SKM-1 treated with dmso at 0.1 percent for 144 hours (cell line): ENCODE data around the gene DACT2.
"Not testable (repeated sequence)": the region's sequence is repeated elsewhere in the genome, so short reads cannot be mapped to it uniquely, and the experiment has no call there.

Source experiments
- DNase-seq: peaks from one replicate; lab custom pipeline; 2025; ENCODE audit not compliant: unreplicated experiment; lab: John Stamatoyannopoulos, UW

DACT2 gene

DNA sequence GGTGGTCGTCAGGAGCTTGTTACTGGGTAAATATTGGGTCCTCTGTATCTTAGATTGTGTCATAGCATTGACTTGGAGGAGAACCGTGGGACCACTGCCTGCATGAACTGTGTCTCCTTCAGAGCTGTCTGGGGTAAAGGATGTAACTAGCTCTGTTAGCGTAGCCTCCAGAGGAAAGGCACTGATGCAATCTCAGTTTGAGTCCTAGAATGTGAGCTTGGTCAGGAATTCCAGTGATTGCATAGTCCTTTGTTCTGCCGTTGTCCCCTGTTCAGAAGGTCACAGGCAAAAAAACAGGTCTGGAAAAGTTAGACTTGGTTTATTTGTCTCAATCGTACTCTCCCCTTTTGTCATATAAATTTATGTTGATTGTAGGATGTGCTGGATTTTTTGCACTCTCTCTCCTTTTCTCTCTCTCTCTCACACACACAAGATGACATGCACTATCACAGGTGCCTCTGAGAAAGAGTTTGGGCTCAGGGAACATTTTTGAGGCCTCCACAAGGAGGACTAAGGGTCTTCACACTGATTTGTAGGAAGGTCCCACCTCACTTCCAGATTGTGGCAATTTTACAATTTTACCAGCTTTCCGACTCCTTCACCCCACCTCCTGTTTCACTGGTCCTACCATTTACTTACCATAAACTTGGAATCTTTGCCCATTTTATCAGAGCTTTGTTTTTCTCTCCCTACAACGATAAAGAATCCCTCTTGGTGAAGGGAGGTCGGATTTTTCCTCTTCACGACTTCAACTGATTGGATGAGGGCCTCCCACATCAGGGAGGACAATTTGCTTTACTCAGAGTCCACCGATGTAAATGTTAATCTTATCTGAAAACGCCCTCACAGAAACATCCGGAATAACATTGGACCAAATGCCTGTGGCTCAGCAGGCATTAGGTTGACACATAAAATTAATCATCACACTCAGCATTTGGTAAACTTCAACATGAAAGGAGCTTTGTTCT lies 7.0 kb upstream of the DACT2 start:
- DNase-seq, result no peak

DNA sequence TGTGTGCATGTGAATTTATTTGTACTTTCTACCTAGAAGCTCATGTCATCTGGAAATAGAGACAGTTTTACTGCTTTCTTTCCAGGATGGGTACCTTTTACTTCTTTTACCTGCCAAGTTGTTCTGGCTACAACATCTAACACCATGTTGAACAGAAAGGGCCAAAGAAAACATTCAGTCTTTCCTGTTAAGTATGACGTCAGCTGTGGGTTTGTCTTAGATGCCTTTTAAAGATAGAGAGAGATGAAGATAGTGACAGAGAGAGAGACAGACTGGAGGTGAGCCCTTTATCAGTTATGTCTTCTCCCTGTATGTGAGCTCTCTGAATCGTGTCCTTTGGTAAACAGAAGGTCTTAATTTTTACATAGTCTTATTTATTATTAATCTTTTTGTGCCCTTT lies 3.4 kb upstream of the DACT2 start:
- DNase-seq, result no peak

DNA sequence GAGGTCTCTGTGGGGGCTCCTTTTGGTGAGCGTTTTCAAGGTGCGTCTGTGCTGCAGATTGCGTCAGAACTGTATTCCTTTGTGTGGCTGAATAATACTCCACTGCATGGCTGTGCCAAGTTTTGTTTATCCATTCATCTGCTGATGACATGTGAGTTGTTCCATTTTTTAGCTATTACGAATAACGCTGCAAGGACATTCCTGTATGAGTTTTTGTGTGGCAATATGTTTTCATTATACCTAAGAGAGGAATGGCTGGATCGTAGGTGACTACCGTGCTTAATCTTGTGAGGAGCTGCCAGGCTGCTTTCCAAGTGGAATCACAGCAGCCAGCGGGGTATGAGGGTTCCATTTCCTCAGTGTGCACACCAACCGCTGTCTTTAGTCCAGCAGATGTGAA lies 1.1 kb upstream of the DACT2 start:
- no peak for DNase-seq

DNA sequence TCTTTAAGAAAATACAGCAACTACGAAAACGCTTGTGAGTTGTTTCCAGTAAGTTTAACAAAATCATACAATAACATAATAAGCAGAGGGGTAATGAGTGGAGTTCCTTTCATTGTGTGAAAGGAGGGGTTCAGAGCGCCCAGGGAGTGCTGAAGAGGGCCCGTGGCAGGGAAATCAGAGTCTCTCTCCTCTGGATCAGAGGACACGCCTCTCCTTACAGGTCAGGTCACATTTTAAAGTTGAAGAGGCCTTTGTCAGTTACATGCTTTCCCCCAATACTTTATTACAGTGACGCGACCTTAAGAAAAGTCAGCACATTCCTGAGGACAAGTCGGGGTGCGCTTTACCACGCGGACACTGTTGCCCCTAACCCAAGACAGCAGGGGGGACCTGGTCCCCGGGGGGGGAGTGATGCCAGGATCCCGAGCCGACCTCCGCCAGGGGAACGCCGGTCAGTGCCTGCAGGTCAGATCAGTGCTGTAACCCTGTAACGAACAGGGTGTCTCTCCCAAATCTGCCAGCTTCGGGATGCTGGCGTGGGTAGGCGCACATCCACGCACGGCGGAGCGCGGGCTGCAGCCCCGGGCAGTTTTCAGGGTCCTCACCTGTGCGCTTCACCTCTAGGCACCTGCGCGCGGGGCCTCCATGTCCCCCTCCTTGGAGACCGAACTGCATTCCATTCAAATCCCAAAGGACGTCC lies 848 bp downstream of the DACT2 start:
- no peak for DNase-seq

DNA sequence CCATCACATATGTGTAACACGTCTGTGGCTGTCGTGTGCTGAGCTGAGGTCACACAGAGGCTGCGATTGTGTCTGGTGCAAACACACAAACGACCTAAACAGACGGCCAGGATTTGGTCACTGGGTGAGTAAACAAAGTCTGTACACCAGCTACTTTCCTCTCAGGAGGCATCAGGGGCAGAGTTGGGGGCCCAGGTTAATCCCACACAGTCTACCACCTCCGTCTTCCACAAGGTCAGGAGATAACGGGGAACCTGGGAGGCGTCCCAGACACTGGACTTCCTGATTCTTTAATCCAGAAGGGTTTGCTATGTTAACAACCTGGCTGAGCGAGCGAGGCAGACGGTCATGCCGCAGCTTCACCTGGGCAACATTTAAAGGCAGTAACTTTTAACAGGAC lies 1.5 kb downstream of the DACT2 start:
- DNase-seq, result no peak

DNA sequence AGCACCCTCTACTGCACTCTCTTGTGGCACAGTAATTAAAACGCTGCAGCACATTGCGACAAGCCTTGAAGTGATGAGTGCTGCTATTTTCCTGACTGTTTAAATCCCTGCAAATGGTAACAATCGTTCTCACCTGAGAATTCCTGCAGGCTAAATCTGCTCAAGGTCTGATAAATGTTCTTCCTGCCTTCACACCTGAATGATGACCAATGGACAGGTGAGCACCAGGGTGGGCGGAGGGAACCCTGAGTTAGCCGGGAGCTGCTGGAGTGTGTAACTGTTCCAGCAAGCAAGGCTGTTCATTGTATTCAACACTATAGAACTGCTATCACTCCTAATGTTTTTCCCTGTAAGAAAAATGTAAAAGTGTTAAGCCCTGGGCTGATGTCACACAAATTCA lies 4.0 kb downstream of the DACT2 start:
- no peak for DNase-seq

DNA sequence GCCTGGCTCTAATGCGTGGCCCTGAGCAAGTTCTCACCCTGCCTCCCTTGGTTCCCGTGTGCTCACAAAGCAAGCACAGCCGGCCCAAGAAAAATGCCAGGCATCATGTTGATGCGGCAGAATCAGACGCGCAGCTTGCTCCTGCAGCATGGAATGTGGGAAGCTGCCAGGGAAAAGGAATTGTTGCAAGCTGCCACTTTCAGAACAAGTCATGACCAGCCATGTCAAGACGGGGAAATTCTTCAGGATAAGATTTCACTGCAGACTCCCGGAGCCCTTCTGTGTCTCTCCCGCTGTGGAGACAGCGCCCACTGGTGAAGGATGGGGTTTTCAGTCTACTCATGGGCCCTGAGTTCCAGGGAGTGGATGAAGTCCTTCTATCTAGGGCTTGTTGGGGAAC lies 4.6 kb downstream of the DACT2 start:
- no peak for DNase-seq

DNA sequence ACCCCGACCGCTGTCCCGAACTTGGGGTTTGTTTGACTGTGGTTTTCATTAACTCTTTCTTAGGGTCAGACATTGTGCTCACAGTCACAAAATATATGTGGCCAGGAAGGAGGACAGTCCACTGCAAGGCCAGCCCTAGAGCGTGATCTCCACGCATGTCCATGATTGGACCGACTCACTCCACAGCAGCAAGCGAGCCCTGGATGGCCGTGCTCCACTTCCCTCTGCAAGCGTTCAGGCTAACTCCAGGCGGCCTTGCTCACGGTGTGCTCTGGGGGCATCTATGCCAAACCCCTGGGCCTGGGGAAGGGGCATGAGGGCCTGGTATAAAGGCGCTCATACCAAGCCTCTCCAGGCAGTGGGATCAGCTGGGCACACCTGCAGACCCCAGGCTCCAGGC lies 5.6 kb downstream of the DACT2 start:
- DNase-seq, result no peak

DNA sequence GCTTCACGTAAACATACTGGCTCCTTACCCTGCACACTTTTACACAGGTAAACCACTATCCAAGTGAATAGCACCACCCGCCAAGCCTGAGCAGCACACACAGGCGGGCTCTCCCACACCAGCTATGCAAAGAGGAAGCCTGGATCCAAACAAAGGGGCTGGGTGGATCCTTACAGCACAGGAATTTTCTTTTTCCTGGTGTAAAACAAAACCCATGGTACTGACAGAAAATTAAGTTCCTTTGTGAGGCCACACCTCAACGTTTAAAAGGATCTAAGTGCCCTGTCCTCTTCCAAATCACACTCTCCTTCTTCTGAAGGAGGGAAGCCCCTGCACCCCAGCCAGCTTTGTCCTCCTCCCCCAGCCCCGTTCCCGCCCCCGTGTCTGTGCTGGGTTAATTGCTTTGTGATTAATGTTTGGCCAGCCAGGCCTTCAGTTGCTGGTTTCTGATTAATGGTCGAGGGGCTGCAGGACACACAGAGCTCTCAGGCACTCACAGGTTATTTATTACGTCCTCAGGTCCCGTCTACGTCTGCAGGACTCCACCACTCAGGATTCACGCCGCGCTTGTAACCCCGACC lies 6.1 kb downstream of the DACT2 start:
- no peak for DNase-seq

DNA sequence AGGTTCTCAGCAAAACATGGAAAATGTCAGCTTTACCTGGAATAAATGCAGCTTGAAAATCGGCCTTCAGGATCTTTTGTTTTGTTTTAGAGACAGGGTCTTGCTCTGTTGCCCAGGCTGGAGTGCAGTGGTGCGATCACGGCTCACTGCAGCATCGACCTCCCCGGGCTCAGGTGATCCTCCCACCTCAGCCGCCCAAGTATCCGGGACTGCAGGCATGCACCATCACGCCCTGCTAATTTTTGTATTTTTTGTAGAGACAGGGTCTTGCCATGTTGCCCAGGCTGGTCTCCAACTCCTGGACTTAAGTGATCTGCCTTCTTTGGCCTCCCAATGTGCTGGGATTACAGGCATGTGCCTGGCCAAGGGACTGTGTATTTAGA lies 7.5 kb downstream of the DACT2 start:
- DNase-seq, result not testable (repeated sequence)

DNA sequence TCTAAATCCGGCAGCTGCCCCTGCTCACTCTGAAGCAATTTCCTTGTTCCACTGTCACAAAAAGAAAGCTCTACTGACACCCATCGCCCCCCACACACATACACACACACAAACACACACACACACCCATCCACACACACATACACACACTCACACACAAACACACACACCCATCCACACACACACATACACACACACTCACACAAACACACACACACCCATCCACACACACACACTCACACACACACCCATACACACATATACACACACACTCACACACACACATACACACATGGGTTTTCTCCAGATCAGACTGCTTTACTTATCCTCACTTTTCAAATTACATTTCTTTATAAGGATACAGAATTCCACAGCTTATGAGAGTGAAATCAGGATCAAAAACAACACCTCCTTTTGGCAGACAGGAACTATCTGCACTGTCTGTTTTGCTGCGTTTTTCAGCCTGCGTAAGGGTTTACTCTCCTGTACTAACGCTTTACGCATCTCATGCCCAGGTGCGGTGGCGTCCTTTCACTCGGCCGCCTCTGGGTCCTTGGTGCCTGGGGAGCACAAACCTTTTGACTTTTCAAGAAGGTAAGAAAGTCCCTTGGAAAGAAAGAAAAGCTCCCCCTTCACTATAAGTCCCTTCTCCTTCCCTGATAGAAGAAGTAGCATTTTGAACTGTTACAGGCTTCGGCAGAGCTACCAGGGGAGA lies 8.0 kb downstream of the DACT2 start:
- no peak for DNase-seq

DNA sequence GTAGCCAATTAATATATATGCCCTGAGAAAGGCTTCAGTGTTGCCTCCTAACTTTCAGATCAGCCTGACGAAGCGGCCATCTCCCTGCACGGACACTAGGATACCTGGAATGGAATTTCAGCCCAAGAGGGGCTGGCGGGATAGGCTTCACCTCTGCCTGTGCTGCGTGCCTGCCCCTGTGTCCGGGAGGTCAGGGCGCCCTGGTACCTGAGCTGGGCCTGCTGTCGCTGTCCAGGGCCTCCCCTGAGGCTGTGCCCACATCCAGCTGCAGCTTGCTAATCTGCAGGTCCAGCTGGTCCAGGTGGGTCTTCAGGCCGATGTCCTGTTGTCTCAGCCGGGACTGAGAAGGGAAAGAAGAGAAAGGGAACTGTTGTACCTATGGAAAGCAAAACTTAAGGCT lies 8.6 kb downstream of the DACT2 start:
- no peak for DNase-seq

DNA sequence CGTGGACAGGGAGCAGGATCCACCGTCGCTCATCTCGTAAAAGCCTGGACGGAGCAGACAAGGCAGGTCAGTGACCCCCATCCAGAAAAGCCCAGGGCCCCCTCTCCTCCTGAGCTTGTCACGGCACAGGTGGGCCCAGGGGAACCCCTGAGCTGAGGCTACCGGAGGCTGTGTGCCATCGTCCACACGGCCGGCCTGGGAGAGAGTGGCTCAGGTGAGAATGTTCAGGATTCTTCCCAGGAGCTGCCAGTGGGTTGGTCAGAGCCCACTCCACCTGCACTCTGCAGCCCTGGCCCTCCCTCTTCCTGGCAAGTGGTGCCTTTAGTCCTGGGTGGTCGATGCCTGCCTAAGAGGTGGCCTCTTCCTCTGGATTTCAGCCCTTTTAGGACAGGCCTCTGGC lies 9.2 kb downstream of the DACT2 start:
- no peak for DNase-seq

DNA sequence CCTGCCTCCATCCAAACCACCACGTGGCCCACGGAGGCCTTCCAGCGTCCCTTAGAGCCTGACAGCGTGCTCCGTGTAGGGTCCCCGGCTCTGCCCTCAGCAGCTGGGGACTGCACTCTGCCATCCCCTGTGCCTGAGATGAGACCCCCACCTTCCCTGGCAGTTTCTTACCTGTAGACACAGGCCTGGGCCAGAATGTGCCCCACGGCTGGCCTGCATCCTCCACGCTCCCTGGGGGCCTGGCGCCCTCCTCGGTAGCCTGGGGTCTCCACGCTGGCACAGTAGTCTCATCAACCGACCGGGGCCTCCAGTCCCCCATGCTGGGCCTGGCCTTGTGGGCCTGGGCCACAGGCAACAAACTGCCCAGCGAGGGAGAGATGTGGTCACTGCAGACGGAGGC lies 9.6 kb downstream of the DACT2 start:
- DNase-seq, result no peak

DNA sequence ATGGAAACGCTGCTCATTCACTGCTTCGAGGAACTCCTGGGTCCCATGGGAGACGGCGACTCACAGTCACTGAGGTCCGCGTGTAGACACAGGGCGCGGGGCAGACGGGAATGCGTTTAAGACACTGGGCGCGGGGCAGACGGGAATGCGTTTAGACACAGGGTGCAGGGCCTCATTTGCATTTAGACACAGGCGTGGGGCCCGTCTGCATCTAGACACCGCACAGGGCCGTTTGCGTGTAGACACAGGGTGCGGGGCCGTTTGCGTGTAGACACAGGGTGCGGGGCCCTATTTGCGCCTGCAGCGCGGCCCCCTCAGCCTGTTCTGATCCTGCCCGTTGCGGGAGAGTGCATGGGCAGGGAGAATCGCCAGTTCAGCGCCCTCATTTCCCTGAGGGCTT lies 10.4 kb downstream of the DACT2 start:
- no peak for DNase-seq

DNA sequence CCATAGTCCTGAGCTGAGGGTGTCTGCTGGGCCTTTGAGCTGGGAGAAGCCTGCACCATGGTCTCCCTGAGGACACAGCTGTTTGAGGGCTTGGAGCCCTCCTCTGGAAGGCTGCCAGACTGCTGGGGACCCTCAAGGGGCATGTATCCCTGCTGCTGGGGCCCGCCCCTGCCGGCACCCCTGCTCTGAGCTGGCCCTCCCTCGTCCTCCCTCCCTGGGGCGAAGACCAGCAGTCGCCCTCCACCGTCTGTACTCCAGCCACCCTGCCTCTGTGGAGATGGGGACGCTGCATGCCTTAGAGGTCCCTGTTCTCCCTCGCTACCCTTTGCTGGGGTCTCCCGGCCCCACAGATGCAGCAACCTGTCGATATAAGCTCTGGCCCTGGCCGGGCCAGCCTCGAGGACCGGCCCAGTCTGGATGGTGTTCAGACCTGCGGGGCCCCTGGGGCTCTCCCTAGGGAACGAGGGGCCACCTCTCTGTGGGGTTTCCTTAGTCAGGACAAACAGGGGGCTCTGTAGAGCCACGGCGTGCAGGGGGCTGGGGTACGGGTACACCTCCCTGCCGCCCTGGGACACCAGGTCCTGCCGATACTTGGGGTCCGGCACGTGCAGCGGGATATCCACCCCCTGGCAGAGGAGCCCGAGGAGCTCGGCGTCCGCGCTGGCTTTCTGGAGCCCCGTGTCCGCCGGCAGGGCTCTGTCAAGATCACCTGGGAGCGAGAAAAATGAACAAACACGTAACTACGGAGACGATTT lies 11.0 kb downstream of the DACT2 start:
- no peak for DNase-seq

DNA sequence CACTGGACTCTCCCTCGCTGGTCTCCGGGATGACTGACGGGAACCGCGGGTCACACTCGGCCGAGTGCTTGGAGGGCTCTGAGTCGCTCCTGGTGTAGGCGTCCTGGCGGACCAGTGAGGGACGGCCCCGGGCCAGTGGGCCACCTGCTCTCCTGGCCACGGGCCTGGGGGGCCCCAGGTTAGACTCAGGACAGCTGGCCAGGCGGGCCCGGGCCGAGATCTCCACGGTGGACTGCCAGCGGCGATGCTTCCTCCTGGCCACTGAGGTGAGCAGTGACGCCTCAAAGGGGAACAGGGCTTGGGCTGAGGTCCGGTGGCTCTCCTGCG lies 11.9 kb downstream of the DACT2 start:
- DNase-seq, result no peak

DNA sequence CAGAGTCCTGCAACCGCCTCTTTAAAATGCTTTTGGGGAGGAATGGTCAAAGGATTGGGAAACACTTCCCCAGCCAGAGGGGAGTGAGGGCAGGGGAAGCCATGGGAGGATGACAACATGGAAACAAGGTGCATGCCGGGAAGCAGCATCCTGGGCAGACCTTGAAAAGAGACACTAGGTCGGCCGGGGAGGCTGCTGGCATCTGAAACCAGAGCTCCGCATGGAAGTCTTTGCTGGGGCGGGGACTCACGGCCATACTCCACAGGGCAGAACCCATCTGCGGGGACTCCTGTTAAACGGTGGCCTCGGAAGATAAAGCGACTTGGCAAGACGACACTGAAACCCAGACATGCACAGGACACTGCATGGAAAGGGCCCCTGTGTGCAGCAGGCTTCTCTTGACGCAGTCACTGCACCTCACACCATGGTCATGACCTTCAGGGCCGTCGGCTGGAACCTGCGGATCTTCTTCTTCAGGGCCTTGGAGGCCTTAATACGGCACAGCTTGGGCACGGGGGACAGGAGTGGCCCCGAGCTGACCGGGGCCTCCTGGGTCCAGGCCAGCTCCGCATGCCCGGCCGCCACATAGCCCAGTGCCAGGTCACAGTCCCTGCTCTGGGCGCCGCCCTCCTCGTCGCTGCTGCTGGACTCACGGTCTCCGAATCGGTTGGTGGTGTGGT lies 12.4 kb downstream of the DACT2 start:
- DNase-seq, result no peak

DNA sequence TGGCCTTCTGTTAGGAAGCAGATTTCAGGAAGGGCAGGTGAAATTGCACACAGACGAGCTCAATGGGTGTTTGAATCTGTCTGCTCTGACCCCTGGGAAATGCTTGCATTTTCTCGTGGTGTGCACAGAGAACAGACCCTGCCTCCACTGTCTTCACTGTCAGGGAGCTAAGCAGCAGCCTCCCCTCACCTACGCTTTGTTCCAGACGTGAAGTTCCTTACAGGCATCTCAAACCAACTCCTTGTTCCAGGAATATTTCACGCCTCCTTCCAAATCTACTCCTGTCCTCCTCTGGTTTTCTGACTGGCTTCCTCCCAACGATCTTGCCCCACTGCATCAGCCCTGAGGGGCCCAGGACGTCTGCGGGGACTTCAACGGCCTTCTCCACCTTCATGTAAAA lies 13.7 kb downstream of the DACT2 start:
- no peak for DNase-seq

DNA sequence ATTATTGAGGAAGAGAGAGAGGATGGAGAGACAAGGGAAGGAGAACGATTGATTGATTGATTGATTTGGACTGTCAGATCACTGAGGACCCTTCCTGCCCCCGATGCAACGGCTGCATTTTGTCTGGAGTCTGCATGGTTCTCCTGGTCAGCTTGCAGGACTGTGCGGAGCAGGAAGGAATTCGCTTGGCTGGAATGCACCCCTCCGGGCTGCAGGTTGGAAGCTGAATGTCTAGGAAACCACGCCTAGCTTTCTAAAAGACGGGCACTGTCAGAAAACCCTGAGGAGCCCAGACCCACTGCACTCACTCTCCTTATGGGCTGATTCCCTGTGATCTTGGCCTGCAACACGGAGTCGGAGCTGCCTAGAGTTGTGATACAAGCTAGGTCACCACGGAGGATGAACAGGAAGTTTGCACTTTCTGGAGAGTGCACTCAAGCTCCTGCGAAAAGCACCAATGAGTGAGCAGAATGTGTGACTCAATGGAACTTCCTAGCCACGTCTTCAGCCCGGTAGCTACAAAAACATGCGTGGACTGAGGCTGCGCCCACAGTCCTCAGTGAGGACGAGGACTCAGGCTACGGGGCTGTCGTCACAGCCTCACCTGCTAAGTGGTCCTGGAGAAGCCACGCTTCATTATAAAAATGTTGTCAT lies 14.4 kb downstream of the DACT2 start:
- DNase-seq, result no peak
